Neural progenitor cell (in vitro differentiated cells): ENCODE results near the gene SGPP1. TPM values are rescaled to one million over a fixed set of nuclear protein-coding genes. Genes with fewer than 3 reads are reported as not detected.

Source experiments
- DNase-seq: peaks from one replicate; pipeline ENCODE4 v3.0.0-alpha.2; 2016; ENCODE audit warnings: low spot score
- H2AFZ ChIP-seq: fragments of 200-600 bp; sonication (generic); replicated peaks from 2 replicates; pipeline ENCODE4 v1.6.1; 2016; ENCODE audit warnings: antibody characterized with exemption
- H3F3A ChIP-seq: fragments of 200-600 bp; sonication (generic); 2 replicates; pipeline ENCODE4 v1.6.1; 2016; ENCODE audit warnings: antibody characterized with exemption, low read depth
- H3K27ac ChIP-seq: fragments of 200-600 bp; sonication (generic); 2 replicates; pipeline ENCODE4 v1.5.1; 2016; ENCODE audit warnings: mild to moderate bottlenecking
- H3K27me3 ChIP-seq: fragments of 200-600 bp; sonication (generic); 2 replicates; pipeline ENCODE4 v1.6.1; 2016; ENCODE audit warnings: mild to moderate bottlenecking, moderate library complexity
- H3K36me3 ChIP-seq: fragments of 200-600 bp; sonication (generic); 2 replicates; pipeline ENCODE4 v1.5.1; 2016
- H3K4me1 ChIP-seq: fragments of 200-600 bp; sonication (generic); 2 replicates; pipeline ENCODE4 v1.6.1; 2016; ENCODE audit warnings: mixed run types
- H3K4me2 ChIP-seq: fragments of 200-600 bp; sonication (generic); 2 replicates; pipeline ENCODE4 v1.6.1; 2016
- H3K4me3 ChIP-seq: fragments of 200-600 bp; sonication (generic); 2 replicates; pipeline ENCODE4 v1.5.1; 2016
- H3K79me2 ChIP-seq: fragments of 200-600 bp; sonication (generic); 2 replicates; pipeline ENCODE4 v1.6.1; 2016; ENCODE audit warnings: low read depth
- H3K9ac ChIP-seq: fragments of 200-600 bp; sonication (generic); 2 replicates; pipeline ENCODE4 v1.6.1; 2016
- H3K9me3 ChIP-seq: fragments of 200-600 bp; sonication (generic); 2 replicates; pipeline ENCODE4 v1.5.1; 2016; ENCODE audit warnings: low read depth
- H4K20me1 ChIP-seq: fragments of 200-600 bp; sonication (generic); 2 replicates; pipeline ENCODE4 v1.6.1; 2016; ENCODE audit warnings: low read depth
- H3K27ac Mint-ChIP-seq: 3 replicates; pipeline ENCODE4 v1.8.0; 2021; ENCODE audit warnings: mixed read lengths
- H3K27me3 Mint-ChIP-seq: 2 replicates; pipeline ENCODE4 v1.8.0; 2022; ENCODE audit warnings: low read depth, mild to moderate bottlenecking, inconsistent platforms, moderate library complexity, mixed read lengths; ENCODE audit not compliant: insufficient read depth
- H3K36me3 Mint-ChIP-seq: 3 replicates; pipeline ENCODE4 v1.8.0; 2021; ENCODE audit warnings: mixed read lengths
- H3K4me1 Mint-ChIP-seq: 3 replicates; pipeline ENCODE4 v1.8.0; 2021; ENCODE audit warnings: mixed read lengths
- H3K4me3 Mint-ChIP-seq: 3 replicates; pipeline ENCODE4 v1.8.0; 2021; ENCODE audit warnings: mild to moderate bottlenecking, moderate library complexity, mixed read lengths
- H3K9me3 Mint-ChIP-seq: 3 replicates; pipeline ENCODE4 v1.8.0; 2020; ENCODE audit warnings: mixed read lengths
- EZH2 ChIP-seq: fragments of 200-600 bp; sonication (generic); IDR thresholded peaks from 2 replicates; pipeline ENCODE4 v1.6.1; 2017; ENCODE audit warnings: antibody characterized with exemption, mild to moderate bottlenecking, moderate library complexity
- EZH2phosphoT487 ChIP-seq: fragments of 200-600 bp; sonication (generic); IDR thresholded peaks from 2 replicates; pipeline ENCODE4 v1.6.1; 2017; ENCODE audit warnings: antibody characterized with exemption
- total RNA-seq: library from RNA; depleted of rRNA; stranded (reverse); fragments of >200 nt; gene quantifications from 2 replicates; pipeline ENCODE4 v1.2.3, GENCODE V29; 2015; ENCODE audit warnings: low replicate concordance
- TF ChIP-seq, protein P1 (sequence below): fragments of 200-600 bp; sonication (generic); IDR thresholded peaks from 2 replicates; pipeline ENCODE4 v1.5.1; 2017; ENCODE audit warnings: antibody characterized with exemption, mild to moderate bottlenecking

SGPP1 gene
- total RNA-seq, 1 donor from 2014 or later = 9.2 TPM

DNA sequence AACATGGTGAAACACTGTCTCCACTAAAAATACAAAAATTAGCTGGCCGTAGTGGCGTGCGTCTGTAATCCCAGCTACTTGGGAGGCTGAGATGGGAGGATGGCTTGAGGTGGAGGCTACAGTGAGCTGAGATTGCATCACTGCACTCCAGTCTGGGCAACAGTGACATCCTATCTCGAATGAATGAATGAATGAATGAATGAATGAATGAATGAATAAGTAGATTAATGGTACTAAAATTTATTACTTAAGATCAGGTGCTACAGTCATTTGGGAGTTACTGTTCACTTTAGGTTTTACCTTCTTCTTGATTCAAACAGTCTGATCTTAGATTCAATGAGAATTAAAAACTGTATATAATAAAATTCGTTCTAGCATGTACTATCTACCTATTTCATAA, 54.6 kb downstream of the SGPP1 start:
- Histone ChIP-seq H3K4me2 (no peak overlapping the region), H3K36me3 (no peaks in the 10 kb centered on the region), H3K27me3 (no peaks in the 10 kb centered on the region), H2AFZ (no peak overlapping the region), H3K27ac (no peak overlapping the region), H3K9ac (no peak overlapping the region), H3K4me1 (no peaks in the 10 kb centered on the region), H3K4me3 (no peak overlapping the region), H4K20me1 (no peaks in the 10 kb centered on the region), H3K79me2 (no peaks in the 10 kb centered on the region), H3F3A (no peaks in the 10 kb centered on the region), H3K9me3 (no peaks in the 10 kb centered on the region)
- Mint-ChIP-seq H3K9me3 (no peaks in the 10 kb centered on the region), H3K27me3 (peaks cover 5% of the 10 kb centered on the region), H3K27ac (no peak overlapping the region), H3K4me1 (peaks cover 4% of the 10 kb centered on the region), H3K4me3 (no peak overlapping the region), H3K36me3 (no peaks in the 10 kb centered on the region)
- TF ChIP-seq EZH2phosphoT487 = no peak
- no peak for DNase-seq

DNA sequence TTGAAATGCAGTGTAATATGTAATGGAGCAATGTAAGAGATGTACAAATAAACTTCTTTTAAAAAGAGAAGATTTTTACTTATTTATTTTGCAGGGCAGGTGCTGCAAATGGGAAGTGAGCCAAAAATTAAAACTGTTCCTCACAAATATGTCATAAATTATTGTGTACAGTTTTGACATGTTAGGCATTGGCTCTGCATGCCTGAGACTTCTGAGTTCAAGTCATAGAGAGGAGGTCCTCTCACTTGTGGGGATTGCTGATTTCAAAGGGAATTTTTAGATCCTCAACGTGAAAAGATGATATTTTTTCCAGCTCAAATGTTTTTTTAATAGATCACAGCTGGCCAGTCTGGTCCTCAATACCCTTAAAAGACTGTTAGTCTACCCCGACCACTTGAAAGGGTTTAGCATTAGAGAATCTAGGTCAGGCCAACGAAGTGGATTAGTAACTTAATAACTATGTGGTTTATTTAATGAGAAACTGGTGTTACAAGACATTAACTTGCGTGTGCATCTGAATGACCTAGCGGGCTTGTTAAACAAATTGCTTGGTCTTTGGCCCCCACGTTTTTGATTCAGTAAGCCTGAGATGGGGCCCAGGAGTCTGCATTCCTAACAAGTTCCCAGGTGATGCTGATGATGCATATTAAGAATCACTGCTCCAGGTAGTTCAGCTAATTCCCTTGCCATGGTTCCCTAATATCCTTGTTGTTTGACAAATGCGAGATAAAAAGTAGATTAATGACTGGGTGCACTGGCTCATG, 55.3 kb downstream of the SGPP1 start:
- no peak overlapping the region for H3K9ac ChIP-seq
- peaks cover 5% of the 10 kb centered on the region for H3K27me3 Mint-ChIP-seq
- no peaks in the 10 kb centered on the region for H4K20me1 ChIP-seq
- no peaks in the 10 kb centered on the region for H3K4me1 ChIP-seq
- no peak overlapping the region for H3K4me3 ChIP-seq
- peak overlapping the region; percentile 24 for H3K4me3 Mint-ChIP-seq
- no peak overlapping the region for H3K27ac ChIP-seq
- no peaks in the 10 kb centered on the region for H3K9me3 Mint-ChIP-seq
- TF ChIP-seq EZH2phosphoT487 = no peak
- TF ChIP-seq EZH2 = no peak
- TF ChIP-seq, protein P1, sequence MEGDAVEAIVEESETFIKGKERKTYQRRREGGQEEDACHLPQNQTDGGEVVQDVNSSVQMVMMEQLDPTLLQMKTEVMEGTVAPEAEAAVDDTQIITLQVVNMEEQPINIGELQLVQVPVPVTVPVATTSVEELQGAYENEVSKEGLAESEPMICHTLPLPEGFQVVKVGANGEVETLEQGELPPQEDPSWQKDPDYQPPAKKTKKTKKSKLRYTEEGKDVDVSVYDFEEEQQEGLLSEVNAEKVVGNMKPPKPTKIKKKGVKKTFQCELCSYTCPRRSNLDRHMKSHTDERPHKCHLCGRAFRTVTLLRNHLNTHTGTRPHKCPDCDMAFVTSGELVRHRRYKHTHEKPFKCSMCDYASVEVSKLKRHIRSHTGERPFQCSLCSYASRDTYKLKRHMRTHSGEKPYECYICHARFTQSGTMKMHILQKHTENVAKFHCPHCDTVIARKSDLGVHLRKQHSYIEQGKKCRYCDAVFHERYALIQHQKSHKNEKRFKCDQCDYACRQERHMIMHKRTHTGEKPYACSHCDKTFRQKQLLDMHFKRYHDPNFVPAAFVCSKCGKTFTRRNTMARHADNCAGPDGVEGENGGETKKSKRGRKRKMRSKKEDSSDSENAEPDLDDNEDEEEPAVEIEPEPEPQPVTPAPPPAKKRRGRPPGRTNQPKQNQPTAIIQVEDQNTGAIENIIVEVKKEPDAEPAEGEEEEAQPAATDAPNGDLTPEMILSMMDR = no peak
- H3K9me3 ChIP-seq = no peaks in the 10 kb centered on the region
- H3K27ac Mint-ChIP-seq = no peak overlapping the region
- no peaks in the 10 kb centered on the region for H3F3A ChIP-seq
- no peaks in the 10 kb centered on the region for H3K36me3 Mint-ChIP-seq
- no peaks in the 10 kb centered on the region for H3K36me3 ChIP-seq
- no peak overlapping the region for H2AFZ ChIP-seq
- H3K4me2 ChIP-seq = no peak overlapping the region
- H3K4me1 Mint-ChIP-seq = peaks cover 4% of the 10 kb centered on the region
- DNase-seq = no peak
- H3K27me3 ChIP-seq = no peaks in the 10 kb centered on the region
- H3K79me2 ChIP-seq = no peaks in the 10 kb centered on the region

DNA sequence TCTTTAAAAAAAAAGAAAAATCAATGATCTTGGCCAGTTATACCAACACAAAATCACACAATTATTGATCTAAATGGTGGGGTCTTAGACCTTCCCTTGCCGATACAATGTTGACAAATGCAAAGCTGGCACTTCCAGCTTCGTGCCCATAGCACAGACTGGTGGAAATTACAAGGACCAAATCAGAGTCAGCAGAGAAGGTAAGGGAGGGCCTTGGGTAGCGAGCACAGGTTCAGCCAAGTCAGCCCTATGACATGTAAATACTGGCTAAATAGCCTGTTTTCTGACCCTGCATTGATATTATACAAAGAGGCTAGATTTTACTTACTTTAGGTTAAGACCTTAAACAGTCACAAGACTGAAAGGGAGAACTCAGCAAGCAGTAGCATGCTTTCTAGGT, 55.9 kb downstream of the SGPP1 start:
- Histone ChIP-seq H2AFZ (no peak overlapping the region), H3K4me2 (no peak overlapping the region), H3K36me3 (no peaks in the 10 kb centered on the region), H3K9me3 (no peaks in the 10 kb centered on the region), H3K27ac (no peak overlapping the region), H3F3A (no peaks in the 10 kb centered on the region), H3K79me2 (no peaks in the 10 kb centered on the region), H4K20me1 (no peaks in the 10 kb centered on the region), H3K4me3 (no peak overlapping the region), H3K4me1 (no peaks in the 10 kb centered on the region), H3K9ac (no peak overlapping the region), H3K27me3 (no peaks in the 10 kb centered on the region)
- peaks cover 4% of the 10 kb centered on the region for H3K4me1 Mint-ChIP-seq
- H3K9me3 Mint-ChIP-seq = no peaks in the 10 kb centered on the region
- peak overlapping the region; percentile 50 for H3K27ac Mint-ChIP-seq
- no peaks in the 10 kb centered on the region for H3K36me3 Mint-ChIP-seq
- peaks cover 8% of the 10 kb centered on the region for H3K27me3 Mint-ChIP-seq
- DNase-seq = no peak
- TF ChIP-seq EZH2phosphoT487 = no peak
- TF ChIP-seq, protein P1 = no peak
- TF ChIP-seq EZH2 = no peak
- H3K4me3 Mint-ChIP-seq = no peak overlapping the region

DNA sequence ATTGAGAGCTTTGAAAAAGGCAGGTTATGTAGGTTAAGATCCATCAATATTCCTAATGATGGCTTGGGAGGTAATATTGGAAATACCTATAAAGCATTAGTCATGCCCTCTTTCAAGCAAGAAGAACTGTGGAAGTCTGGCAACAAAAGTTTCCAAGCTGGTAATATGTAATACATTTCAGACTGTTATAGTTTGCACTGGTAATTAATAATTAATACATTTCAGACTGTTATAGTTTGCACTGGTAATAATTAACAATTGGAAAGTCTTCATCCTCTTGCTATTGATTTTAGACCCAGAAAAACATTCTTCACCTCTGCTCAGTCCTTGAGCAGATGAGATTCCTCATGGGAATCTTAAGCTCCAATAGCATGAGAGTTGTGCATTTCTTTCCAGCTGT, 57.2 kb downstream of the SGPP1 start:
- Histone ChIP-seq H3K36me3 (no peaks in the 10 kb centered on the region), H3K4me1 (no peaks in the 10 kb centered on the region), H3K9me3 (no peaks in the 10 kb centered on the region), H3K27ac (no peak overlapping the region), H2AFZ (no peak overlapping the region), H3K9ac (no peak overlapping the region), H3K79me2 (no peaks in the 10 kb centered on the region), H3F3A (no peaks in the 10 kb centered on the region), H3K4me2 (no peak overlapping the region), H3K4me3 (no peak overlapping the region), H4K20me1 (no peaks in the 10 kb centered on the region), H3K27me3 (no peaks in the 10 kb centered on the region)
- peaks cover 4% of the 10 kb centered on the region for H3K4me1 Mint-ChIP-seq
- no peak overlapping the region for H3K27ac Mint-ChIP-seq
- no peaks in the 10 kb centered on the region for H3K9me3 Mint-ChIP-seq
- H3K4me3 Mint-ChIP-seq = no peak overlapping the region
- no peaks in the 10 kb centered on the region for H3K36me3 Mint-ChIP-seq
- H3K27me3 Mint-ChIP-seq = peaks cover 6% of the 10 kb centered on the region
- TF ChIP-seq EZH2 (no peak), EZH2phosphoT487 (no peak)
- TF ChIP-seq, protein P1 = no peak
- DNase-seq = no peak
